DND-41 (cell line): ENCODE results near the gene LRRC51.

ENCODE experiments used
- EZH2 ChIP-seq: IDR thresholded peaks from 3 replicates; pipeline ENCODE4 v1.6.1; 2012; ENCODE audit warnings: borderline replicate concordance, low read depth, mild to moderate bottlenecking, moderate library complexity, low read length, inconsistent platforms; ENCODE audit not compliant: severe bottlenecking
- TF ChIP-seq, protein P1 (sequence below): IDR thresholded peaks from 2 replicates; pipeline ENCODE4 v1.5.1; 2012; ENCODE audit warnings: borderline replicate concordance, low read length, moderate library complexity, mild to moderate bottlenecking; ENCODE audit not compliant: poor library complexity, severe bottlenecking; ENCODE audit errors: extremely low read depth

DNA sequence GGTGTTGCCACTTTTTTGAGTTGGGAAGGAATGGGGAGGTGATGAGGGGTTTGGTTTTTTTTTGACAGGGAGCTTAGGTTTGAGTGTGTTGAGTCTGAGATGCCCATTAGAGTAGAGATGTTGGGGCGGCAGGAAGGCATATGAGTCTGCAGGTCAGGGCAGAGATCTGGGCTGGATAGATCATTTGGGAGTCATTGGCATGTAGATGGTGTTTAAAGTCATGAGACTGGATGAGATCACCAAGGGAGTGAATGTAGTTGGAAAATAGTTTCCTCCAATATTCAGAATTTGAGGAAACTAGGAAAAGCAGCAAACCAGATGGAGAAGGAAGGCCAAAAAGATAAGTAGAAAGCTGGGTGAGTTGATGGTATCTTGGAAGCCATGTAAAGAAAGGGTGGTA lies 33.9 kb downstream of the LRRC51 start:
- TF ChIP-seq, protein P1, sequence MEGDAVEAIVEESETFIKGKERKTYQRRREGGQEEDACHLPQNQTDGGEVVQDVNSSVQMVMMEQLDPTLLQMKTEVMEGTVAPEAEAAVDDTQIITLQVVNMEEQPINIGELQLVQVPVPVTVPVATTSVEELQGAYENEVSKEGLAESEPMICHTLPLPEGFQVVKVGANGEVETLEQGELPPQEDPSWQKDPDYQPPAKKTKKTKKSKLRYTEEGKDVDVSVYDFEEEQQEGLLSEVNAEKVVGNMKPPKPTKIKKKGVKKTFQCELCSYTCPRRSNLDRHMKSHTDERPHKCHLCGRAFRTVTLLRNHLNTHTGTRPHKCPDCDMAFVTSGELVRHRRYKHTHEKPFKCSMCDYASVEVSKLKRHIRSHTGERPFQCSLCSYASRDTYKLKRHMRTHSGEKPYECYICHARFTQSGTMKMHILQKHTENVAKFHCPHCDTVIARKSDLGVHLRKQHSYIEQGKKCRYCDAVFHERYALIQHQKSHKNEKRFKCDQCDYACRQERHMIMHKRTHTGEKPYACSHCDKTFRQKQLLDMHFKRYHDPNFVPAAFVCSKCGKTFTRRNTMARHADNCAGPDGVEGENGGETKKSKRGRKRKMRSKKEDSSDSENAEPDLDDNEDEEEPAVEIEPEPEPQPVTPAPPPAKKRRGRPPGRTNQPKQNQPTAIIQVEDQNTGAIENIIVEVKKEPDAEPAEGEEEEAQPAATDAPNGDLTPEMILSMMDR = no peak
- TF ChIP-seq EZH2 = no peak
